Transverse colon (tissue), 4 donors: ENCODE results near the gene MAFF.

Experiments
- EP300 ChIP-seq: sonication (generic); formaldehyde crosslinking; IDR thresholded peaks from one replicate; pipeline ENCODE4 v1.6.1; 2017; ENCODE audit warnings: antibody characterized with exemption, low read depth
- POLR2A ChIP-seq: fragments of 450-650 bp; IDR thresholded peaks from one replicate; pipeline ENCODE4 v1.6.1; 2016; ENCODE audit warnings: antibody characterized with exemption, mild to moderate bottlenecking, moderate library complexity
- POLR2AphosphoS5 ChIP-seq, 3 donors: sonication (generic); formaldehyde crosslinking; IDR thresholded peaks; one replicate each; pipeline ENCODE4 v1.6.1; 2016; ENCODE audit warnings: antibody characterized with exemption in 3 of 3
- TF ChIP-seq, protein P1 (sequence below), 5 experiments: fragments of 200-600 bp in 3 of 5; fragments of 450-650 bp in 2 of 5; sonication (generic) in 3 of 5; IDR thresholded peaks; 1 replicate in 2 of 5; 2 replicates in 3 of 5; pipeline ENCODE4 v1.5.1; 2016 to 2017; ENCODE audit warnings: antibody characterized with exemption in 5 of 5, inconsistent platforms in 3 of 5, mild to moderate bottlenecking in 2 of 5, moderate library complexity in 1 of 5

DNA sequence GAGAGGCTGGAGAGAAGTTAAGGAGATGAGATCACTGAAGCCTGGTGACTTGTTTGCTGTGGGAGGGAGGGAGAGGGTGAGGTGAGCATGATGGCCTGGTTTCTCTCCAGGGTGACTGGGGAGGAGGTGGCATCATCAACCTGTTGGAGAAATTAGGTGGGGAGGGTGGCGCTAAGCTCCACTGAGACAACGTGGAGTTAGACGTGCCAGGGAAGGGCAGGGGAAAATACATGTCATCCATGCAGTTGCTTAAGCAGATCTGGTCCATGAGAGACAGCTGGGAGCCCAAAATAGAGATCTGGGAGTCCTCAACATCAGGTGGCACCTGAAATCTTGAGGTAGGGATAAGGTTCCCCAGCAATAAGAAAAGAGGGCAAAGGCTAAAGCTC is 9.3 kb upstream of the MAFF start:
- TF ChIP-seq POLR2A (no peak), EP300 (no peak), POLR2AphosphoS5 (IDR thresholded peaks at IDR 0.05) (no peak)
- TF ChIP-seq, protein P1, sequence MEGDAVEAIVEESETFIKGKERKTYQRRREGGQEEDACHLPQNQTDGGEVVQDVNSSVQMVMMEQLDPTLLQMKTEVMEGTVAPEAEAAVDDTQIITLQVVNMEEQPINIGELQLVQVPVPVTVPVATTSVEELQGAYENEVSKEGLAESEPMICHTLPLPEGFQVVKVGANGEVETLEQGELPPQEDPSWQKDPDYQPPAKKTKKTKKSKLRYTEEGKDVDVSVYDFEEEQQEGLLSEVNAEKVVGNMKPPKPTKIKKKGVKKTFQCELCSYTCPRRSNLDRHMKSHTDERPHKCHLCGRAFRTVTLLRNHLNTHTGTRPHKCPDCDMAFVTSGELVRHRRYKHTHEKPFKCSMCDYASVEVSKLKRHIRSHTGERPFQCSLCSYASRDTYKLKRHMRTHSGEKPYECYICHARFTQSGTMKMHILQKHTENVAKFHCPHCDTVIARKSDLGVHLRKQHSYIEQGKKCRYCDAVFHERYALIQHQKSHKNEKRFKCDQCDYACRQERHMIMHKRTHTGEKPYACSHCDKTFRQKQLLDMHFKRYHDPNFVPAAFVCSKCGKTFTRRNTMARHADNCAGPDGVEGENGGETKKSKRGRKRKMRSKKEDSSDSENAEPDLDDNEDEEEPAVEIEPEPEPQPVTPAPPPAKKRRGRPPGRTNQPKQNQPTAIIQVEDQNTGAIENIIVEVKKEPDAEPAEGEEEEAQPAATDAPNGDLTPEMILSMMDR (IDR thresholded peaks at IDR 0.05) = no peak
